Urothelium cell line (cell line): ENCODE data around the gene NACA2.
"Not testable (repeated sequence)": the region's sequence is repeated elsewhere in the genome, so short reads cannot be mapped to it uniquely, and the experiment has no call there.

Source experiments
- DNase-seq: peaks from one replicate; pipeline ENCODE4 v3.0.0; 2011; ENCODE audit warnings: low spot score, mixed read lengths
- FAIRE-seq: peaks from 2 replicates; lab custom pipeline; 2011; peaks lifted over from hg19 to GRCh38; lab: Jason Lieb, UNC

Gene NACA2

GRCh38 chr17:61555127-61555566 lies 35.9 kb downstream of the NACA2 start:
- no peak for DNase-seq
- FAIRE-seq = no peak

DNA sequence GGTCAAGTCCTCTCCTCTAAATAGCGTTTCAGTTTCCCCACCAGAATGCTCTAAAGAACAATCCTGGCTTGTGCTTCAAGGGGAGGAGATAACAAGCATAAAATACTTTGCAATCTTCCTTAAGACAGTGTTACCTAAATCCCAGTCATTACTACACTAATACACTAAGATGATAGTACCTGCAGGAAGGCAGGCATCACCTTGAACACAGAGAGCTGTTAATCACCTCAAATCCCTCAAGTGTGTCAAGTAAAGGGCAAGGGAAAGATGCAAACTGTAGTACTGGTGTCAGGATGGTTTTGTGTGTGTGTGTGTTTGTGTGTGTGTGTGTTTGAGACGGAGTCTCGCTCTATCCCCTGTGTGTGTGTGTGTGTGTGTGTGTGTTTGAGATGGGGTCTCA lies 36.8 kb downstream of the NACA2 start:
- DNase-seq = no peak
- peak; percentile 95 for FAIRE-seq

DNA sequence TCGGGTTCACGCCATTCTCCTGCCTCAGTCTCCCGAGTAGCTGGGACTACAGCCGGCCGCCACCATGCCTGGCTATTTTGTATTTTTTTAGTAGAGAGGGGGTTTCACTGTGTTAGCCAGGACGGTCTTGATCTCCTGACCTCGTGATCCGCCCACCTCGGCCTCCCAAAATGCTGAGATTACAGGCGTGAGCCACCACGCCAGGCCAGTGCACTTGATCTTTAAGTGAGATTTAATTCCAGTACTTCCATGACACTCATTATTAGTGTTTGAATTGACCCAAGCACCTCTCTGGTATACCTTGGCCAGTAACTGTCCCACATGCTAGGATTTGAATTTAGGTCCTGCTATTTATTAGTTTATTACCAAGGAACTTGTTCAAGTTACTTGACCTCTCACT lies 38.5 kb downstream of the NACA2 start:
- FAIRE-seq, DNase-seq: not testable (repeated sequence)

- DNase-seq = peak; percentile 77
- FAIRE-seq = peak; percentile 82
Observed at GRCh38 chr17:61551255-61551742, 39.7 kb downstream of the NACA2 start.

GRCh38 chr17:61547113-61547512 lies 43.9 kb downstream of the NACA2 start:
- DNase-seq (no peak), FAIRE-seq (no peak)

DNA sequence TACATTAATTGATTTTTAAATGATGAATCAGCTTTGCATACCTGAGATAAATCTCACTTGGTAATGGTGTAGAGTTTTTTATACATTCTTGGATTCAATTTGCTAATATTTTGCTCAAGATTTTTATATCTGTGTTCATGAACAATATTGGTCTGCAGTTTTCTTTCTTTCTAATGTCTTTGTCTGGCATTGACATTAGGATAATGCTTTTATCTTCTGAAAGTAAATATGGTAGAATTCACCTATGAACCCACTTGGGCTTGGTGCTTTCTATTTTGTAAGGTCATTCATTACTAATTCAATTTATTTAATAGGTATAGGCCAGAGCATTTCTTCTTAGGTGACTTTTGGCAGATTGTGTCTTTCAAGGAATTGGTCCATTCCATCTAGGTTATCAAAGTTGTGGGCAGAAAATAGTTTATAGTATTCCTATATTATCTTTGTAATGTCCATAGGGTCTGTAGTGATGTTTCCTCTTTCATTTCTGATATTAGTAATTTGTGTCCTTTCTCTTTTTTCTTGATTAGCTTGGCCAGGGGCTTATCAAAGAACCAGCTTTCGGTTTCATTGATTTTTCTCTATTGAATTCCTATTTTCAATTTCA lies 45.6 kb downstream of the NACA2 start:
- DNase-seq (no peak), FAIRE-seq (no peak)

- FAIRE-seq = no peak
- no peak for DNase-seq
Observed at GRCh38 chr17:61543786-61544415, 47.1 kb downstream of the NACA2 start.

GRCh38 chr17:61542027-61542426 lies 49.0 kb downstream of the NACA2 start:
- FAIRE-seq = no peak
- DNase-seq = no peak

GRCh38 chr17:61540874-61541273 lies 50.1 kb downstream of the NACA2 start:
- FAIRE-seq (no peak), DNase-seq (no peak)
